ENCODE measurements around the gene WWOX.

- TF ChIP-seq PAX5 (IDR thresholded peaks at IDR 0.05; ENCODE audit: insufficient read depth, low read length, severe bottlenecking) (no peak), POLR2A (IDR thresholded peaks at IDR 0.05; ENCODE audit: low read depth, low read length) (no peak), POLR2AphosphoS5 (IDR thresholded peaks at IDR 0.05; ENCODE audit: low read depth, low read length) (no peak), TAF1 (IDR thresholded peaks at IDR 0.05; ENCODE audit: low read depth, low read length) (no peak)
Measured at GRCh38 chr16:78785218-78785617, 685.8 kb downstream of the WWOX start.

All from GM12891 (cell line).